A549 (cell line): Measurements from ENCODE around the gene CNTF. TPM values are rescaled to one million over a fixed set of nuclear protein-coding genes. Genes with fewer than 3 reads are reported as not detected.

ENCODE experiments used
- ATAC-seq, 2 experiments: fragments of 200-7000 bp in 1 of 2; fragments of >200 bp in 1 of 2; cut with Nextera tagmentation in 1 of 2; cut with Tn5 transposase in 1 of 2; 3 replicates each; pipeline versions ENCODE4 v1.8.0 to v1.9.1; 2018 to 2020; ENCODE audit warnings: mild to moderate bottlenecking in 1 of 2, moderate library complexity in 1 of 2
- CTCF ChIA-PET: fragments of 300-600 bp; sonication (Branson Sonifier 250); formaldehyde crosslinking; extraction: SDS; loops from one replicate; lab custom pipeline; 2021; ENCODE audit warnings: antibody characterized with exemption, inconsistent platforms; lab: Yijun Ruan, JAX
- POLR2A ChIA-PET: fragments of 350-600 bp; formaldehyde crosslinking; extraction: SDS; loops from one replicate; lab custom pipeline; 2021; ENCODE audit warnings: antibody characterized with exemption, inconsistent platforms; lab: Yijun Ruan, JAX
- DNase-seq, 2 experiments: peaks; one replicate each; pipeline versions ENCODE4 v3.0.0 to v3.0.0-alpha.2; 2011 to 2016; ENCODE audit warnings: low read depth in 1 of 2, low spot score in 1 of 2
- FAIRE-seq: peaks from 2 replicates; lab custom pipeline; 2011; peaks lifted over from hg19 to GRCh38; lab: Jason Lieb, UNC
- H3K27ac ChIP-seq, 2 experiments: fragments of >200 bp; sonication (Bioruptor Twin); formaldehyde crosslinking; 3 replicates each; pipeline ENCODE4 v1.5.1; 2016 to 2017
- H3K4me1 ChIP-seq: fragments of >200 bp; sonication (Bioruptor Twin); formaldehyde crosslinking; 3 replicates; pipeline ENCODE4 v1.6.1; 2016
- H3K4me2 ChIP-seq: fragments of >200 bp; sonication (Bioruptor Twin); formaldehyde crosslinking; 3 replicates; pipeline ENCODE4 v1.6.1; 2016
- H3K4me3 ChIP-seq: fragments of >200 bp; sonication (Bioruptor Twin); formaldehyde crosslinking; 3 replicates; pipeline ENCODE4 v1.5.1; 2016
- H3K9me3 ChIP-seq: fragments of >200 bp; sonication (Bioruptor Twin); formaldehyde crosslinking; 3 replicates; pipeline ENCODE4 v1.6.1; 2016
- CEBPB ChIP-seq, 2 experiments: fragments of >200 bp in 1 of 2; sonication (Bioruptor Twin) in 1 of 2; formaldehyde crosslinking in 1 of 2; IDR thresholded peaks; 2 replicates each; pipeline ENCODE4 v1.6.1; 2012 to 2016
- EHF ChIP-seq: fragments of 250-450 bp; sonication (Bioruptor Pico); IDR thresholded peaks from 2 replicates; pipeline ENCODE4 v1.5.0; 2020; ENCODE audit warnings: mild to moderate bottlenecking
- EHMT2 ChIP-seq: fragments of 200-600 bp; sonication (generic); IDR thresholded peaks from 2 replicates; pipeline ENCODE4 v1.6.1; 2016; ENCODE audit warnings: antibody characterized with exemption, low read depth, mild to moderate bottlenecking, moderate library complexity
- ESRRA ChIP-seq: fragments of 150-350 bp; IDR thresholded peaks from 2 replicates; pipeline ENCODE4 v1.6.1; 2014; ENCODE audit warnings: mild to moderate bottlenecking, low read length, borderline replicate concordance
- FOSL2 ChIP-seq, 2 experiments: fragments of 450-650 bp in 1 of 2; fragments of >200 bp in 1 of 2; sonication (Bioruptor Twin) in 1 of 2; formaldehyde crosslinking; IDR thresholded peaks; 2 replicates each; pipeline versions ENCODE4 v1.5.0 to v1.6.1; 2016 to 2020; ENCODE audit warnings: mild to moderate bottlenecking in 1 of 2, moderate library complexity in 1 of 2
- HOXA7 ChIP-seq: fragments of 250-450 bp; sonication (Bioruptor Pico); IDR thresholded peaks from 2 replicates; pipeline ENCODE4 v1.5.0; 2020; ENCODE audit warnings: mild to moderate bottlenecking, moderate library complexity
- JUNB ChIP-seq: fragments of >200 bp; sonication (Bioruptor Twin); formaldehyde crosslinking; IDR thresholded peaks from 2 replicates; pipeline ENCODE4 v1.6.1; 2016
- KDM1A ChIP-seq: fragments of 200-600 bp; sonication (generic); IDR thresholded peaks from 2 replicates; pipeline ENCODE4 v1.6.1; 2016; ENCODE audit warnings: low read depth, mild to moderate bottlenecking
- KDM5A ChIP-seq: fragments of 200-600 bp; sonication (generic); IDR thresholded peaks from 2 replicates; pipeline ENCODE4 v1.6.1; 2016; ENCODE audit warnings: antibody characterized with exemption, mild to moderate bottlenecking
- NPAS2 ChIP-seq: fragments of 250-450 bp; sonication (Bioruptor Pico); IDR thresholded peaks from 2 replicates; pipeline ENCODE4 v1.8.0; 2022; ENCODE audit warnings: mild to moderate bottlenecking, moderate library complexity, borderline replicate concordance
- POLR2AphosphoS2 ChIP-seq: conservative IDR thresholded peaks from 2 replicates; pipeline ENCODE4 v1.6.1; 2012; ENCODE audit warnings: low read length, improper control_type of control experiment, inconsistent platforms
- RARB ChIP-seq: fragments of 250-450 bp; sonication (Bioruptor Pico); IDR thresholded peaks from 2 replicates; pipeline ENCODE4 v1.8.0; 2021; ENCODE audit warnings: mild to moderate bottlenecking, moderate library complexity
- RCOR1 ChIP-seq: fragments of 150-350 bp; IDR thresholded peaks from 2 replicates; pipeline ENCODE4 v1.6.1; 2014; ENCODE audit warnings: antibody characterized with exemption, low read length, low read depth
- RNF2 ChIP-seq: fragments of 200-600 bp; sonication (generic); IDR thresholded peaks from 2 replicates; pipeline ENCODE4 v1.6.1; 2016; ENCODE audit warnings: low read depth, mild to moderate bottlenecking, antibody characterized with exemption, moderate library complexity, borderline replicate concordance
- SREBF2 ChIP-seq: fragments of 450-650 bp; IDR thresholded peaks from 2 replicates; pipeline ENCODE4 v1.6.1; 2014; ENCODE audit warnings: mild to moderate bottlenecking, moderate library complexity
- TP53 ChIP-seq: fragments of 250-450 bp; sonication (Bioruptor Pico); IDR thresholded peaks from 2 replicates; pipeline ENCODE4 v1.5.0; 2021; ENCODE audit warnings: mild to moderate bottlenecking, moderate library complexity
- ZC3H11A ChIP-seq: fragments of 450-650 bp; IDR thresholded peaks from 2 replicates; pipeline ENCODE4 v1.6.1; 2014; ENCODE audit warnings: antibody characterized with exemption, mild to moderate bottlenecking
- ZFP36 ChIP-seq: fragments of 450-650 bp; IDR thresholded peaks from 2 replicates; pipeline ENCODE4 v1.6.1; 2014; ENCODE audit warnings: borderline replicate concordance; ENCODE audit not compliant: partially characterized antibody
- ZNF302 ChIP-seq: fragments of 250-450 bp; sonication (Bioruptor Pico); IDR thresholded peaks from 2 replicates; pipeline ENCODE4 v1.9.0; 2021; ENCODE audit warnings: inconsistent platforms, mild to moderate bottlenecking, moderate library complexity
- WGBS: methylation state at CpG from one replicate; pipeline ENCODE4 v1.1.6; 2017; ENCODE audit errors: missing lambda C conversion rate; 5-methylcytosine and 5-hydroxymethylcytosine counted together
- polyA plus RNA-seq, 4 experiments: library from polyadenylated mRNA; depleted of rRNA in 3 of 4; stranded (reverse); fragments of >200 nt; fragmentation: RNase III in 1 of 4; extraction: RNeasy Plus Mini Kit Qiagen cat#74134 plus additional on column Dnase treatment in 1 of 4; gene quantifications; 2 replicates in 3 of 4; 3 replicates in 1 of 4; pipeline ENCODE4 v1.2.3, GENCODE V29; 2011 to 2017
- TF ChIP-seq, protein P1 (sequence below): IDR thresholded peaks from 2 replicates; pipeline ENCODE4 v1.6.1; 2012
- TF ChIP-seq, protein P2 (sequence below): fragments of 200-600 bp; sonication (generic); IDR thresholded peaks from 2 replicates; pipeline ENCODE4 v1.6.1; 2016; ENCODE audit warnings: antibody characterized with exemption, mild to moderate bottlenecking, moderate library complexity
- TF ChIP-seq, protein P3 (sequence below): fragments of >200 bp; sonication (Bioruptor Twin); formaldehyde crosslinking; IDR thresholded peaks from 3 replicates; pipeline ENCODE4 v1.5.1; 2016
- TF ChIP-seq, protein P4 (sequence below): fragments of 150-350 bp; IDR thresholded peaks from 2 replicates; pipeline ENCODE4 v1.6.1; 2014; ENCODE audit warnings: low read depth, mild to moderate bottlenecking, low read length
- TF ChIP-seq, protein P5 (sequence below): IDR thresholded peaks from 2 replicates; pipeline ENCODE4 v1.6.1; 2012; ENCODE audit warnings: low read depth, borderline replicate concordance

CNTF gene
- polyA plus RNA-seq, 2 of the 4 experiments (the other 2 are of a cell fraction): 1.3 TPM

DNA sequence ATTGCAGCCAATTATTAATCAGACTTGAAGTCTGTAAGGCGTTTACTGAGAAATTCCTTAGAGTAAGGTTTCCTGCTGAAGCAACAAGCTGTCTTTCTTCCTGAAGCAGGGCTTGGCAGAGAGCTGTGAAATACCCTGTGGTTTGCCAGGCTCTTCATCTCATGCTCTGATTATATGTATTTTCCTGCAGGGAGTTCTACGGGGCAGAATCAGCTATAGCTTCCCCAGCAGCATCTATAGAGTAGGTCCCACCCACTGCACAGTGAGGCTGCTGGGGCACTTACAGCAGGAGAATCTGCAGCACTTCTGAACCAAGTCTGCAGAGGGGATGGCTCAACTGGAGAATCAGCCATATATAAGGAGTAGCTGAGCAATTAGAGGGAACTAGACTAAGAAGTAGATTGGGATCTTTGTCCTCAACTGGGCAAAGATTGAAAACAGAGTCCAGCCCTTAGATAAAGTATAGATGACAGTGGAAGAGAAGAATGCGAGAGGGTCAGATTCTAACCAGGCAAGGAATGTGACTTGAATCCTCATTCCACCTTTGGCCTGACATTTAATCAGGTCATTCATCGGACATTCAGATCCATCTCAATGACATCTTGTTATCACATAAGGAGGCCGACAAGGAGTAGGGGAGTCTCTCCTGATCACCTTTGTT, 37.6 kb downstream of the CNTF start:
- Histone ChIP-seq H3K4me1 (peaks cover 9% of the 10 kb centered on the region; the same call in 1 of the 3 replicates), H3K9me3 (no peaks in the 10 kb centered on the region), H3K4me2 (no peak overlapping the region), H3K4me3 (no peak overlapping the region), H3K27ac (no peak overlapping the region)
- TF ChIP-seq POLR2AphosphoS2 (no peak), TP53 (CRISPR knock-in tag) (no peak), RARB (CRISPR knock-in tag) (no peak), HOXA7 (no peak), ESRRA (no peak), EHF (CRISPR knock-in tag) (no peak), ZFP36 (no peak), JUNB (no peak), SREBF2 (no peak)
- TF ChIP-seq, protein P1, sequence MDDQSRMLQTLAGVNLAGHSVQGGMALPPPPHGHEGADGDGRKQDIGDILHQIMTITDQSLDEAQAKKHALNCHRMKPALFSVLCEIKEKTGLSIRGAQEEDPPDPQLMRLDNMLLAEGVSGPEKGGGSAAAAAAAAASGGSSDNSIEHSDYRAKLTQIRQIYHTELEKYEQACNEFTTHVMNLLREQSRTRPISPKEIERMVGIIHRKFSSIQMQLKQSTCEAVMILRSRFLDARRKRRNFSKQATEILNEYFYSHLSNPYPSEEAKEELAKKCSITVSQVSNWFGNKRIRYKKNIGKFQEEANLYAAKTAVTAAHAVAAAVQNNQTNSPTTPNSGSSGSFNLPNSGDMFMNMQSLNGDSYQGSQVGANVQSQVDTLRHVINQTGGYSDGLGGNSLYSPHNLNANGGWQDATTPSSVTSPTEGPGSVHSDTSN: no peak
- POLR2A ChIA-PET: no interaction called here
- ATAC-seq (peak in 1 of 2 experiments; percentile 38; a peak in 1 of 6 replicates), FAIRE-seq (no peak), DNase-seq (no peak)
- WGBS: 58% methylated on average over 5 of the region's 5 CpGs
- CTCF ChIA-PET: interaction anchor here (0.9 to 2.3 kb wide), 2 partner anchors 476 to 498 kb away, joined by 3 to 7 read pairs; no protein-coding TSS in a partner anchor

DNA sequence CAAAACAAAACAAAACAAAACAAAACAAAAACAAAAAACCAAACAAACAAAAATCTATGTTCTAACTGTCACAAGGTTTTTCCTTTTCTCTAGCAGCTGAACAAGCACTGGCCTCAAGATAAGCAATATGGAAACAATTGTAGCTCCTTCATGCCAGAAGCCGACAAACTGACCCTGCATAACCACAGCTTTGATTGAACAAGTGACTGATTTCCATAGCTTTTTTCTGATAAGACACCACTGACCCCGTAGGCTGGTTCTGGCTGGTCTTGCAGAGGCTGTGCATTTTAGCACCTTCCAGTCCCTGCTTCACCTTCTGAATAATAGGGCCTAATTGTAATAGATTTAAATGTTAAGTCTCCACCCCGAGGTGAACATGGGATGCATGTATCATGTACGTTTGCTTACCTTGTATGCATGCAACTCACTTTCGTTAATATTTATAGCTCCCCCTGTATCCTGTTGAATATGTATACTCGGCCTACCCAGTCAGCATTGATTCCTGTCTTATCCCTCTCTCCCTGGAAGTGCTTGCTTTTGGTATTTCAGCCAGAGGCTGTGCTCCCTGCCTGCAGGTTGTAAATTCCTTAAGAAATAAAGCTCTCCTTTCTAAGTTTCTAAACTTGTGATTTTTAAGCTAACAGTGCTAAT, 49.6 kb downstream of the CNTF start:
- no peak overlapping the region for H3K4me3 ChIP-seq
- DNase-seq (no peak), FAIRE-seq (no peak), ATAC-seq (no peak)
- H3K4me2 ChIP-seq: no peak overlapping the region
- H3K9me3 ChIP-seq: no peaks in the 10 kb centered on the region
- CTCF ChIA-PET: interaction anchor here (1.2 to 2.4 kb wide), 3 partner anchors 16 to 486 kb away, joined by 4 to 11 read pairs (median 4); no protein-coding TSS in a partner anchor
- H3K4me1 ChIP-seq: 0 out of 3 replicates have a peak, but pooled peaks cover 3% of the 10 kb centered on the region
- POLR2A ChIA-PET: no interaction called here
- H3K27ac ChIP-seq: no peak overlapping the region
- WGBS: 41% methylated on average over 6 of the region's 6 CpGs
- TF ChIP-seq ZNF302 (no peak), NPAS2 (CRISPR knock-in tag) (no peak), CEBPB (IDR thresholded peaks at IDR 0.05) (no peak), RNF2 (no peak), TP53 (CRISPR knock-in tag) (no peak), FOSL2 (IDR thresholded peaks at IDR 0.05) (no peak), FOSL2 (CRISPR knock-in tag; IDR thresholded peaks at IDR 0.05) (no peak), ESRRA (no peak), KDM1A (no peak), KDM5A (no peak), EHMT2 (no peak), JUNB (no peak), HOXA7 (no peak), RCOR1 (no peak), ZC3H11A (no peak)
- TF ChIP-seq, protein P2, sequence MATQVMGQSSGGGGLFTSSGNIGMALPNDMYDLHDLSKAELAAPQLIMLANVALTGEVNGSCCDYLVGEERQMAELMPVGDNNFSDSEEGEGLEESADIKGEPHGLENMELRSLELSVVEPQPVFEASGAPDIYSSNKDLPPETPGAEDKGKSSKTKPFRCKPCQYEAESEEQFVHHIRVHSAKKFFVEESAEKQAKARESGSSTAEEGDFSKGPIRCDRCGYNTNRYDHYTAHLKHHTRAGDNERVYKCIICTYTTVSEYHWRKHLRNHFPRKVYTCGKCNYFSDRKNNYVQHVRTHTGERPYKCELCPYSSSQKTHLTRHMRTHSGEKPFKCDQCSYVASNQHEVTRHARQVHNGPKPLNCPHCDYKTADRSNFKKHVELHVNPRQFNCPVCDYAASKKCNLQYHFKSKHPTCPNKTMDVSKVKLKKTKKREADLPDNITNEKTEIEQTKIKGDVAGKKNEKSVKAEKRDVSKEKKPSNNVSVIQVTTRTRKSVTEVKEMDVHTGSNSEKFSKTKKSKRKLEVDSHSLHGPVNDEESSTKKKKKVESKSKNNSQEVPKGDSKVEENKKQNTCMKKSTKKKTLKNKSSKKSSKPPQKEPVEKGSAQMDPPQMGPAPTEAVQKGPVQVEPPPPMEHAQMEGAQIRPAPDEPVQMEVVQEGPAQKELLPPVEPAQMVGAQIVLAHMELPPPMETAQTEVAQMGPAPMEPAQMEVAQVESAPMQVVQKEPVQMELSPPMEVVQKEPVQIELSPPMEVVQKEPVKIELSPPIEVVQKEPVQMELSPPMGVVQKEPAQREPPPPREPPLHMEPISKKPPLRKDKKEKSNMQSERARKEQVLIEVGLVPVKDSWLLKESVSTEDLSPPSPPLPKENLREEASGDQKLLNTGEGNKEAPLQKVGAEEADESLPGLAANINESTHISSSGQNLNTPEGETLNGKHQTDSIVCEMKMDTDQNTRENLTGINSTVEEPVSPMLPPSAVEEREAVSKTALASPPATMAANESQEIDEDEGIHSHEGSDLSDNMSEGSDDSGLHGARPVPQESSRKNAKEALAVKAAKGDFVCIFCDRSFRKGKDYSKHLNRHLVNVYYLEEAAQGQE: no peak
- TF ChIP-seq, protein P3, sequence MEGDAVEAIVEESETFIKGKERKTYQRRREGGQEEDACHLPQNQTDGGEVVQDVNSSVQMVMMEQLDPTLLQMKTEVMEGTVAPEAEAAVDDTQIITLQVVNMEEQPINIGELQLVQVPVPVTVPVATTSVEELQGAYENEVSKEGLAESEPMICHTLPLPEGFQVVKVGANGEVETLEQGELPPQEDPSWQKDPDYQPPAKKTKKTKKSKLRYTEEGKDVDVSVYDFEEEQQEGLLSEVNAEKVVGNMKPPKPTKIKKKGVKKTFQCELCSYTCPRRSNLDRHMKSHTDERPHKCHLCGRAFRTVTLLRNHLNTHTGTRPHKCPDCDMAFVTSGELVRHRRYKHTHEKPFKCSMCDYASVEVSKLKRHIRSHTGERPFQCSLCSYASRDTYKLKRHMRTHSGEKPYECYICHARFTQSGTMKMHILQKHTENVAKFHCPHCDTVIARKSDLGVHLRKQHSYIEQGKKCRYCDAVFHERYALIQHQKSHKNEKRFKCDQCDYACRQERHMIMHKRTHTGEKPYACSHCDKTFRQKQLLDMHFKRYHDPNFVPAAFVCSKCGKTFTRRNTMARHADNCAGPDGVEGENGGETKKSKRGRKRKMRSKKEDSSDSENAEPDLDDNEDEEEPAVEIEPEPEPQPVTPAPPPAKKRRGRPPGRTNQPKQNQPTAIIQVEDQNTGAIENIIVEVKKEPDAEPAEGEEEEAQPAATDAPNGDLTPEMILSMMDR: no peak
- TF ChIP-seq, protein P4, sequence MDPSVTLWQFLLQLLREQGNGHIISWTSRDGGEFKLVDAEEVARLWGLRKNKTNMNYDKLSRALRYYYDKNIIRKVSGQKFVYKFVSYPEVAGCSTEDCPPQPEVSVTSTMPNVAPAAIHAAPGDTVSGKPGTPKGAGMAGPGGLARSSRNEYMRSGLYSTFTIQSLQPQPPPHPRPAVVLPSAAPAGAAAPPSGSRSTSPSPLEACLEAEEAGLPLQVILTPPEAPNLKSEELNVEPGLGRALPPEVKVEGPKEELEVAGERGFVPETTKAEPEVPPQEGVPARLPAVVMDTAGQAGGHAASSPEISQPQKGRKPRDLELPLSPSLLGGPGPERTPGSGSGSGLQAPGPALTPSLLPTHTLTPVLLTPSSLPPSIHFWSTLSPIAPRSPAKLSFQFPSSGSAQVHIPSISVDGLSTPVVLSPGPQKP: no peak
- TF ChIP-seq, protein P5, sequence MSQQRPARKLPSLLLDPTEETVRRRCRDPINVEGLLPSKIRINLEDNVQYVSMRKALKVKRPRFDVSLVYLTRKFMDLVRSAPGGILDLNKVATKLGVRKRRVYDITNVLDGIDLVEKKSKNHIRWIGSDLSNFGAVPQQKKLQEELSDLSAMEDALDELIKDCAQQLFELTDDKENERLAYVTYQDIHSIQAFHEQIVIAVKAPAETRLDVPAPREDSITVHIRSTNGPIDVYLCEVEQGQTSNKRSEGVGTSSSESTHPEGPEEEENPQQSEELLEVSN: no peak
